AG09309 (cell line): ENCODE results near the gene CHMP3.

Experiments
- DNase-seq: peaks from one replicate; pipeline ENCODE4 v3.0.0-alpha.2; 2010; ENCODE audit warnings: low read depth
- H3K4me3 ChIP-seq: 2 replicates; pipeline ENCODE4 v1.5.1; 2011; ENCODE audit warnings: mild to moderate bottlenecking, low read depth, low read length, moderate library complexity; ENCODE audit not compliant: control insufficient read depth
- TF ChIP-seq, protein P1 (sequence below): IDR thresholded peaks from 2 replicates; pipeline ENCODE4 v1.5.1; 2011; ENCODE audit warnings: mild to moderate bottlenecking, low read depth, low read length, inconsistent platforms; ENCODE audit not compliant: insufficient read depth, control insufficient read depth; ENCODE audit errors: missing control alignments

The CHMP3 gene

DNA sequence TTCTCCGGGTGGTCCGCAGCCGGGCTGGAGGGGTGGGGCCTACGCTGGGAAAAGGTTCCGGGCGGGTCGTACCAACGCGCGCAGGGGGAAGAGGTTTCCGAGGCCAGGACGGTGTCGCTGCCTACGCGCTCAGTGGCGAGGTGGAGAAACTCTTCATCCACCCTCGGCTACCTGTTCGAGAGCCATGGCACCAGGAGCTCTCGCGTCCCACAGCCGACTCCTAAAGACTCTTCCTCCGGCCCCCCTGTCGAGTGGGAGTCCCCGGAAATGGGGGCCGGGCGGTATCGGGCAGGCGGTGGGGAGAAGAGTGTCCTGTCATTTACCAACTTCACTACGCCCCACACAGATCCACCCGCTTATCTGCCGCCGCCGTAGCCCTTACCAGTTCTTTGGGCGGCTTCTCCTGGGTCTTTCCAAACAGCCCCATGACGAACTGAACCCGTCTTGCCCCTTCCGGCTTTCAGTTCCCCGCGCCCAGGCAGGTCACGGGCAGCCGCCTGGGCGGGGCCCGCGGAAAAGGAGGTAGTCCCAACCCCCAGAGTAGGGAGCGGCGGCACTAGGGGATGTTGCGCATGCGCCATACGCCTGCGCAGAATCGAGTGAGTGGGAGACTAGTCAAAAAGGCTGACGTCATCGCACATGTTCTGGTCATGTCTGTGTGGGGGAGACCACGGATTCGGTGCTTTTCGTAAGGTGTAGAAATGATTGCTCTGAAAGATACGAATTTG lies at the start of gene CHMP3:
TSS of gene CHMP3 (minus strand) at position 522 of the 728 bp plus-strand sequence. CDS start at position 427, 95 bp downstream.
- H3K4me3 ChIP-seq, result peak within 1 kb of the TSS; percentile 89
- peak; percentile 83 for DNase-seq
- TF ChIP-seq, protein P1, sequence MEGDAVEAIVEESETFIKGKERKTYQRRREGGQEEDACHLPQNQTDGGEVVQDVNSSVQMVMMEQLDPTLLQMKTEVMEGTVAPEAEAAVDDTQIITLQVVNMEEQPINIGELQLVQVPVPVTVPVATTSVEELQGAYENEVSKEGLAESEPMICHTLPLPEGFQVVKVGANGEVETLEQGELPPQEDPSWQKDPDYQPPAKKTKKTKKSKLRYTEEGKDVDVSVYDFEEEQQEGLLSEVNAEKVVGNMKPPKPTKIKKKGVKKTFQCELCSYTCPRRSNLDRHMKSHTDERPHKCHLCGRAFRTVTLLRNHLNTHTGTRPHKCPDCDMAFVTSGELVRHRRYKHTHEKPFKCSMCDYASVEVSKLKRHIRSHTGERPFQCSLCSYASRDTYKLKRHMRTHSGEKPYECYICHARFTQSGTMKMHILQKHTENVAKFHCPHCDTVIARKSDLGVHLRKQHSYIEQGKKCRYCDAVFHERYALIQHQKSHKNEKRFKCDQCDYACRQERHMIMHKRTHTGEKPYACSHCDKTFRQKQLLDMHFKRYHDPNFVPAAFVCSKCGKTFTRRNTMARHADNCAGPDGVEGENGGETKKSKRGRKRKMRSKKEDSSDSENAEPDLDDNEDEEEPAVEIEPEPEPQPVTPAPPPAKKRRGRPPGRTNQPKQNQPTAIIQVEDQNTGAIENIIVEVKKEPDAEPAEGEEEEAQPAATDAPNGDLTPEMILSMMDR, result no peak

DNA sequence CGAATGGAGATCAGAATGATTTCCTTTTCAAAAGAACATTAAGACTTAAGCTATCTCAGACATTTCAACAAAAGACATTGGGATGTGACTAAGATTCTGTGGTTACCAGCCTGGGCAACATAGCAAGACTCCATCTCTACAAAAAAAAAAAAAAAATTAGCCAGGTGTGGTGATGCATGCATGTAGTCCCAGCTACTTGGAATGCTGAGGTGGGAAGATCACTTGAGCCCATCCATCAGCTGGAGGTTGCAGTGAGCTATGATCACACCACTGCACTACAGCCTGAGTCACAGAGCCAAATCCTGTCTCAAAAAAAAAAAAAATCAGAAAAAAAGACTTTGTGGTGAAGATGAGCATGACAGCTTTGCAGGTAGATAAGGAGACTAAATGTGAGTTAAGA lies 47.6 kb upstream of the CHMP3 start:
- TF ChIP-seq, protein P1, result no peak
- DNase-seq, result no peak
- H3K4me3 ChIP-seq, result no peak overlapping the region

DNA sequence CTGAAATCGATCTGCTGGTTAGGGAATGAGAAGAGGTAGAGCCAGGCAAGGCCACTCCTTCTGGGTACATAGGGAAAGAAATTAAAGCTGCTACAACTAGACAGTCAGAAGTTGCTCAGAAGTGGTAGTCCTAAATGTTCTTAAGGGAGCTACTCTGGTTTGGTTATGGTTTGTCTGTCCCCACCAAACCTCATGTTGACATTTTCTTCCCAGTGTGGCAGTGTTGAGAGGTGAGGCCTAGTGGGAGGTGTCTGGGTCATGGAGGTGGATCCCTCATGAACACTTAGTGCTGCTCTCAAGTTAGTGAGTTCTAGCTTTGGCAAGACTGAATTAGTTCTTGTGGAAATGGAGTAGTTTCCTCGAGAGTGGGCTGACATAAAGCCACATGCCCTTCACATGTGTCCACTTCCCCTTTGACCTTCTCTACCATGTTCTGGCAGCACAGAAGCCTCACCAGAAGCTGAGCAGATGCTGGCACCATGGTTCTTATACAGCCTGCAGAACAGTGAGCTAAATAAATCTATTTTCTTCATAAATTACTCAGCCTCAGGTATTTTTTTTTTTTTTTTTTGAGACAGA lies 45.7 kb upstream of the CHMP3 start:
- DNase-seq, result no peak
- TF ChIP-seq, protein P1, result no peak
- H3K4me3 ChIP-seq, result no peak overlapping the region

DNA sequence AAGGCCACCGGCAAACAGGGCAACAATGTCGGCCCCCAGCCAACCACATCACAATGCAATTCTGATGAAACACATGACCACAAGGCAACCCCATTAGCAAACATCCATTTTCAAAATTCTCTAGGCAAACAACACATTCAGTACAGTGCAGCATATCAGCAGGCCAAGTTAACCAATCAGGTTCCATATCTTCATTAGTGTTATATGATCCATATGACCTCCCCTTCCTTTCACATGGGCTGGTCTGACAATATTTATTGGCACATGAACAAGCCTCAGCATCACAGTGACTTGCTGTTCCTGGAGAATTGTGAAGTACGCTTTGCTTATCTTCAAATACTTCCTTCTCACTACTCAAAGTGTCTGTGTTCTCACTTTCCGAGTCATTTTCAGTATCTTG lies 40.7 kb upstream of the CHMP3 start:
- TF ChIP-seq, protein P1, result no peak
- H3K4me3 ChIP-seq, result no peak overlapping the region
- DNase-seq, result no peak

DNA sequence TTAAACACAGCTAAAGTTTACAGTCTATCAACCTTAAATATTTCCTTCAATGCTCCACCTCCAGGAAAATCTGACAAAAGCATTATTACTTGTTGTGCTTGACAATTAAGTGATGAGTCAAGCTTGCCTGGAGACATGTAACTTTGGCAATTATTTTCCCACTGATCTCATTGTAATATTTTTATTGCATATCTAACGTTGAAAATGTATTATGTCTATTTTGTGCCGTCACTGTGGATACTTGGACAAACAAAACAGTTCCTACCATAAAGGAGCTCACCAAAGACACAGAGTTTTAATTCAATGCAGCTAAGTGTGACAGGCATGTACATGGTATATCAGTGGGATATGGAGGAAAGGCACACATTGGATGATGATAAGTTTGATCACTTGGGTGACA lies 35.7 kb upstream of the CHMP3 start:
- H3K4me3 ChIP-seq, result no peak overlapping the region
- no peak for DNase-seq
- TF ChIP-seq, protein P1, result no peak

DNA sequence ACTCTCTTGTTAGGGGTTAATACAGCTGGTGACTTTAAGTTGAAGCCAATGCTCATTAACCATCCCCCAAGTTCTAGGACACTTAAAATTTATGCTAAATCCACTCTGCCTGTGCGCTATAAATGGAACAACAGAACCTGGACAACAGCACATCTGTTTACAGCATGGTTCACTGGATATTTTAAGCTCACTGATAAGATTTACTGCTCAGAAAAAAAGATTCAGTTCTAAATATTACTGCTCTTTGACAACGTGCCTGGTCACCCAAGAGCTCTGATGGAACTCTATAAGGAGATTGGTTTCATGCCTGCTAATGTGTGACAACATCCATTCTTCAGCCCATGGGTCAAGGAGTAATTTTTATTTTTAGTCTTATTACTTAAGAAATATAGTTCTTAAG lies 32.9 kb upstream of the CHMP3 start:
- no peak for DNase-seq
- no peak overlapping the region for H3K4me3 ChIP-seq
- TF ChIP-seq, protein P1, result no peak
